ENCODE data around the gene NLRC4. TPM values are rescaled to one million over a fixed set of nuclear protein-coding genes. Genes with fewer than 3 reads are reported as not detected.

NLRC4 gene, protein sequence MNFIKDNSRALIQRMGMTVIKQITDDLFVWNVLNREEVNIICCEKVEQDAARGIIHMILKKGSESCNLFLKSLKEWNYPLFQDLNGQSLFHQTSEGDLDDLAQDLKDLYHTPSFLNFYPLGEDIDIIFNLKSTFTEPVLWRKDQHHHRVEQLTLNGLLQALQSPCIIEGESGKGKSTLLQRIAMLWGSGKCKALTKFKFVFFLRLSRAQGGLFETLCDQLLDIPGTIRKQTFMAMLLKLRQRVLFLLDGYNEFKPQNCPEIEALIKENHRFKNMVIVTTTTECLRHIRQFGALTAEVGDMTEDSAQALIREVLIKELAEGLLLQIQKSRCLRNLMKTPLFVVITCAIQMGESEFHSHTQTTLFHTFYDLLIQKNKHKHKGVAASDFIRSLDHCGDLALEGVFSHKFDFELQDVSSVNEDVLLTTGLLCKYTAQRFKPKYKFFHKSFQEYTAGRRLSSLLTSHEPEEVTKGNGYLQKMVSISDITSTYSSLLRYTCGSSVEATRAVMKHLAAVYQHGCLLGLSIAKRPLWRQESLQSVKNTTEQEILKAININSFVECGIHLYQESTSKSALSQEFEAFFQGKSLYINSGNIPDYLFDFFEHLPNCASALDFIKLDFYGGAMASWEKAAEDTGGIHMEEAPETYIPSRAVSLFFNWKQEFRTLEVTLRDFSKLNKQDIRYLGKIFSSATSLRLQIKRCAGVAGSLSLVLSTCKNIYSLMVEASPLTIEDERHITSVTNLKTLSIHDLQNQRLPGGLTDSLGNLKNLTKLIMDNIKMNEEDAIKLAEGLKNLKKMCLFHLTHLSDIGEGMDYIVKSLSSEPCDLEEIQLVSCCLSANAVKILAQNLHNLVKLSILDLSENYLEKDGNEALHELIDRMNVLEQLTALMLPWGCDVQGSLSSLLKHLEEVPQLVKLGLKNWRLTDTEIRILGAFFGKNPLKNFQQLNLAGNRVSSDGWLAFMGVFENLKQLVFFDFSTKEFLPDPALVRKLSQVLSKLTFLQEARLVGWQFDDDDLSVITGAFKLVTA
- not detected in 2 replicates for total RNA-seq

DNA sequence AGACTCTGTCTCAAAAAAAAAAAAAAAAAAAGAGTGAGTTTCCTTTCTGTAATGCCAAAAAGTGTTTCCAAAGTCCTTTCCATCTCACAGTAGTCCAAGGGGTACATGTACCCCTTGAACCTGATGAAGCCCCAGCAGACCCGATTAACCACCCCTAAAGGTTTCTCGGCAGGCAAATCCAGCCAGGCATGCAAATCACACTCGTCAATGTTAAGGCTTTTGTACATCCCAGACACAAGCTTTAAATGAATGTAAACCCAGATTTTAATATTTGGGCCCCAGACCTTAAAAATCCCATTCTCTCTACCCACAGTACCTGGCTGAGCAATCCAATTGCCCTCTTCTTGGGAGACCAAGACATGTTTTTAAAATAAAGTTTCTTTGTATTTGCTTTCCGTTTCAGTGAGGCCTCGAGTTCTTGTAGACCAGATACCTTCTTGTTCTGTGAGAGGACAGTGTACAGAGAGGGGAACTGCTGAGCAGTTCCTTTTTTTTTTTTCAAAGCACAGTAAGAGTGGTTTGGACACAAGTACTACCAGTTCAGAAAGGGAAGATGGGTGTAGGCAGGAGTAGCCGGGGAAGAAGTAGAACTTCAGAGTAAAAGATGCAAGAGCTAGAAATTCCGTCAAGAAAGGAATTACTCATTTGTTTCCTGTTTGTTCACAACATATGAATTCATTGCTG is at the start of gene NLRC4:
Gene NLRC4, minus strand, starts transcription at position 465 of the 684 bp plus-strand sequence. CDS start 8,111 bp downstream, outside the sequence.

DNA sequence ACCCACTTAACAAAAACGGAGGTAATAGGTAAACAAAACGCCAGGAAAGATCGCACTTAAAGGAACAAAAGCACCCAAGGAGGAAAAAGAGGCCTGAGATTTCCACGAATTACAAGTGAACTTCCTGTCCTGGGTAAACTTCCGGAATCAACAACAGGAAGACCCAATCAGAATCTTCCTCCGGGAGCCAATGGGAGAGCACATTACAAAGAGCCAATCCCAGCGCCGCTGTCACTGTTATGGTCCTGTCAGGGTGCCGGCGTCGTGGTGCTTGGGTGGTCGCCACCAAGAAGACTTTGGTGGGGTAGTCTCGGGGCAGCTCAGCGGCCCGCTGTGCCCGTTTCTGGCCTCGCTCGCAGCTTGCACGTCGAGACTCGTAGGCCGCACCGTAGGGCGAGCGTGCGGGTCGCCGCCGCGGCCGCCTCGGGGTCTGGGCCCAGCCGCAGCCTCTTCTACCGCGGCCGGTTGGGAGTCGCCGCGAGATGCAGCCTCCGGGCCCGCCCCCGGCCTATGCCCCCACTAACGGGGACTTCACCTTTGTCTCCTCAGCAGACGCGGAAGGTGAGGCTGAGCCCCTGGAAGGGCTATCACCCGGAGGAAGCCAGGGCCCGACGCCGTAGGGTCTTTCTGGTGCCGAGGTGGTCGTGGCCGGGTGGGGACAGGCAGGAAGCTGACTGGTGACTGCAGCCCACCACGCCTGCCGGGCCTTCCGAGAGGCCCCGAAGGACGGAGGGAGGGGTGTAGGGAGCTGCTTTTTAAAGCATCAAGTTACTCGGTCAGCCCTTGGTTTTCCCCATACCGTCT is 13.2 kb upstream of the NLRC4 start, which contains the start of gene YIPF4:
Gene YIPF4, plus strand, starts transcription at position 231 of the 804 bp plus-strand sequence. Its CDS starts 252 bp downstream, at position 483.

Other genes starting within 250 kb of the NLRC4 start
- 69.8 and 81.8 TPM in 2 replicates for gene DPY30, start 225.1 kb downstream of the NLRC4 start, total RNA-seq
- 11.4 and 13.4 TPM in 2 replicates for gene SPAST, start 201.3 kb downstream of the NLRC4 start, total RNA-seq
- gene SLC30A6, start 99.0 kb downstream of the NLRC4 start, total RNA-seq: 18.4 and 24.0 TPM in 2 replicates
- 18.1 and 40.5 TPM in 2 replicates for gene YIPF4, start 13.0 kb upstream of the NLRC4 start, total RNA-seq
- gene BIRC6, start 92.1 kb upstream of the NLRC4 start, total RNA-seq: 36.6 and 46.8 TPM in 2 replicates